Activated naive CD8-positive, alpha-beta T cell treated with anti-CD3 and anti-CD28 coated beads, Interleukin-2, amount 50 U/mL, for 24 hours (primary cell): Measurements from ENCODE around the gene BPI.
"Not testable (repeated sequence)": the region's sequence is repeated elsewhere in the genome, so short reads cannot be mapped to it uniquely, and the experiment has no call there.

Experiments used
- ATAC-seq: fragments of 150-1000 bp; cut with Tn5 transposase; one replicate; pipeline ENCODE4 v1.10.0; 2021
- DNase-seq: peaks from one replicate; pipeline ENCODE4 v3.0.0; 2021
- H3K27ac Mint-ChIP-seq: one replicate; pipeline ENCODE4 v1.8.0; 2021; ENCODE audit warnings: mild to moderate bottlenecking, mixed read lengths
- H3K27me3 Mint-ChIP-seq: one replicate; pipeline ENCODE4 v1.8.0; 2021; ENCODE audit warnings: mixed read lengths
- H3K36me3 Mint-ChIP-seq: one replicate; pipeline ENCODE4 v1.8.0; 2021; ENCODE audit warnings: low read depth, mixed read lengths
- H3K4me1 Mint-ChIP-seq: one replicate; pipeline ENCODE4 v1.8.0; 2021; ENCODE audit warnings: mixed read lengths
- H3K4me3 Mint-ChIP-seq: one replicate; pipeline ENCODE4 v1.8.0; 2021; ENCODE audit warnings: mild to moderate bottlenecking, moderate library complexity, mixed read lengths
- H3K9me3 Mint-ChIP-seq: one replicate; pipeline ENCODE4 v1.8.0; 2021; ENCODE audit warnings: mixed read lengths

The BPI gene

GRCh38 chr20:38363004-38363747 lies 59.2 kb downstream of the BPI start:
- H3K36me3 Mint-ChIP-seq = no peaks in the 10 kb centered on the region
- no peak overlapping the region for H3K4me3 Mint-ChIP-seq
- no peaks in the 10 kb centered on the region for H3K4me1 Mint-ChIP-seq
- H3K9me3 Mint-ChIP-seq = no peaks in the 10 kb centered on the region
- DNase-seq (no peak), ATAC-seq (no peak)
- H3K27ac Mint-ChIP-seq = no peak overlapping the region
- peaks cover 4% of the 10 kb centered on the region for H3K27me3 Mint-ChIP-seq

- H3K4me1 Mint-ChIP-seq = no peaks in the 10 kb centered on the region
- DNase-seq = no peak
Observed at GRCh38 chr20:38369389-38369788, 65.4 kb downstream of the BPI start.

GRCh38 chr20:38372806-38373205 lies 68.8 kb downstream of the BPI start:
- Mint-ChIP-seq H3K27ac (no peak overlapping the region), H3K4me3 (no peak overlapping the region), H3K4me1 (no peaks in the 10 kb centered on the region), H3K36me3 (no peaks in the 10 kb centered on the region), H3K9me3 (no peaks in the 10 kb centered on the region), H3K27me3 (peaks cover under 1% of the 10 kb centered on the region)
- no peak for DNase-seq
- no peak for ATAC-seq

More at GRCh38 chr20:38369389-38369788, 65.4 kb downstream of the BPI start:
- Mint-ChIP-seq H3K9me3 (no peaks in the 10 kb centered on the region), H3K27ac (no peak overlapping the region), H3K4me3 (no peak overlapping the region), H3K27me3 (peaks cover 4% of the 10 kb centered on the region), H3K36me3 (no peaks in the 10 kb centered on the region)
- ATAC-seq = no peak

- H3K4me1 Mint-ChIP-seq = no peaks in the 10 kb centered on the region
- H3K27ac Mint-ChIP-seq = no peak overlapping the region
- no peak for DNase-seq
- H3K9me3 Mint-ChIP-seq = no peaks in the 10 kb centered on the region
- no peaks in the 10 kb centered on the region for H3K27me3 Mint-ChIP-seq
- no peak for ATAC-seq
- no peaks in the 10 kb centered on the region for H3K36me3 Mint-ChIP-seq
- H3K4me3 Mint-ChIP-seq = no peak overlapping the region
Observed at GRCh38 chr20:38373231-38373867, 69.4 kb downstream of the BPI start.

GRCh38 chr20:38373898-38374297 lies 69.9 kb downstream of the BPI start:
- no peaks in the 10 kb centered on the region for H3K27me3 Mint-ChIP-seq
- no peaks in the 10 kb centered on the region for H3K9me3 Mint-ChIP-seq
- H3K4me3 Mint-ChIP-seq = no peak overlapping the region
- no peak for ATAC-seq
- no peaks in the 10 kb centered on the region for H3K36me3 Mint-ChIP-seq
- no peak for DNase-seq
- H3K4me1 Mint-ChIP-seq = no peaks in the 10 kb centered on the region
- H3K27ac Mint-ChIP-seq = no peak overlapping the region

GRCh38 chr20:38377039-38377685 lies 73.2 kb downstream of the BPI start:
- no peaks in the 10 kb centered on the region for H3K27me3 Mint-ChIP-seq
- no peaks in the 10 kb centered on the region for H3K4me1 Mint-ChIP-seq
- no peaks in the 10 kb centered on the region for H3K9me3 Mint-ChIP-seq
- no peaks in the 10 kb centered on the region for H3K36me3 Mint-ChIP-seq
- ATAC-seq (no peak), DNase-seq (no peak)
- no peak overlapping the region for H3K27ac Mint-ChIP-seq
- H3K4me3 Mint-ChIP-seq = no peak overlapping the region

- H3K36me3 Mint-ChIP-seq, H3K9me3 Mint-ChIP-seq, DNase-seq, H3K27ac Mint-ChIP-seq, ATAC-seq, H3K4me3 Mint-ChIP-seq, H3K4me1 Mint-ChIP-seq, H3K27me3 Mint-ChIP-seq: not testable (repeated sequence)
Observed at GRCh38 chr20:38377838-38378237, 73.9 kb downstream of the BPI start.

GRCh38 chr20:38383147-38383546 lies 79.2 kb downstream of the BPI start:
- Mint-ChIP-seq H3K4me3 (no peak overlapping the region), H3K27me3 (peaks cover 2% of the 10 kb centered on the region), H3K4me1 (no peaks in the 10 kb centered on the region), H3K9me3 (no peaks in the 10 kb centered on the region), H3K27ac (no peak overlapping the region), H3K36me3 (no peaks in the 10 kb centered on the region)
- ATAC-seq (no peak), DNase-seq (no peak)

- peaks cover 2% of the 10 kb centered on the region for H3K27me3 Mint-ChIP-seq
- no peak overlapping the region for H3K4me3 Mint-ChIP-seq
- DNase-seq (no peak), ATAC-seq (no peak)
- no peak overlapping the region for H3K27ac Mint-ChIP-seq
- H3K4me1 Mint-ChIP-seq = no peaks in the 10 kb centered on the region
- H3K9me3 Mint-ChIP-seq = no peaks in the 10 kb centered on the region
- H3K36me3 Mint-ChIP-seq = no peaks in the 10 kb centered on the region
Observed at GRCh38 chr20:38386004-38386403, 82.0 kb downstream of the BPI start.

- H3K27me3 Mint-ChIP-seq = peaks cover 2% of the 10 kb centered on the region
- DNase-seq (no peak), ATAC-seq (no peak)
- H3K36me3 Mint-ChIP-seq = no peaks in the 10 kb centered on the region
- H3K9me3 Mint-ChIP-seq = no peaks in the 10 kb centered on the region
- no peak overlapping the region for H3K4me3 Mint-ChIP-seq
- no peaks in the 10 kb centered on the region for H3K4me1 Mint-ChIP-seq
- H3K27ac Mint-ChIP-seq = no peak overlapping the region
Observed at GRCh38 chr20:38386851-38387250, 82.9 kb downstream of the BPI start.
